ENCODE data around the gene GPC6. TPM values are rescaled to one million over a fixed set of nuclear protein-coding genes. Genes with fewer than 3 reads are reported as not detected.

The GPC6 gene
- total and polyA plus RNA-seq, 2 donors (not counting 3 experiments of a cell fraction or from before 2014, with no cell fraction given) = 0.01 TPM; not detected in 1

DNA sequence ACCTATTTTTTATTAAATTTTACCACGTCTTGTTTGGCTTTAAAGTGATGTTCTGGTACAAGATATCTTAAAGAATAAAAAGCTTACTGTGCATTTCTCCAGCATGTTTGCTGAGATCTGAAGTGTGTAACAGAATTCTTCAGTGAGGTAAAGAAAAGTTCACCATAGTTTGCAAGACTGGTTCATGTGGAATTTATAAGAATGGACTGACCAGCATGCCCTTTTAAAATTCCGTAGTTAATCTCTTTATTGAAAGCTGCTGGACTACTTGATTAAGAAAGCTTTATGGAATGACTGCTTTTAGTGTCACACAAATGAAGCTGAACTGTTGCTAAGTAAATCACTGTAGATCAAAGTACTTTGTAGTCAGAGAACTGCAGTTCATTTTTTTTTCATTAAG, 119.2 kb downstream of the GPC6 start:
- TF ChIP-seq POLR2AphosphoS5 (IDR thresholded peaks at IDR 0.05; ENCODE audit: insufficient read depth, low read depth, low read length) (no peak), GATA2 (IDR thresholded peaks at IDR 0.05; ENCODE audit: insufficient read depth, insufficient read length, low read depth, low read length) (no peak), MYC (IDR thresholded peaks at IDR 0.05; ENCODE audit: low read depth, low read length) (no peak), FOS (IDR thresholded peaks at IDR 0.05; ENCODE audit: borderline replicate concordance, insufficient read depth, low read length) (no peak), POLR2A (IDR thresholded peaks at IDR 0.05; ENCODE audit: low read depth, low read length) (no peak), JUN (IDR thresholded peaks at IDR 0.05; ENCODE audit: borderline replicate concordance, insufficient read depth, insufficient read length, low read depth) (no peak), EZH2 (IDR thresholded peaks at IDR 0.05; ENCODE audit: borderline replicate concordance, low read depth, low read length, severe bottlenecking) (no peak)
- TF ChIP-seq, protein P1, sequence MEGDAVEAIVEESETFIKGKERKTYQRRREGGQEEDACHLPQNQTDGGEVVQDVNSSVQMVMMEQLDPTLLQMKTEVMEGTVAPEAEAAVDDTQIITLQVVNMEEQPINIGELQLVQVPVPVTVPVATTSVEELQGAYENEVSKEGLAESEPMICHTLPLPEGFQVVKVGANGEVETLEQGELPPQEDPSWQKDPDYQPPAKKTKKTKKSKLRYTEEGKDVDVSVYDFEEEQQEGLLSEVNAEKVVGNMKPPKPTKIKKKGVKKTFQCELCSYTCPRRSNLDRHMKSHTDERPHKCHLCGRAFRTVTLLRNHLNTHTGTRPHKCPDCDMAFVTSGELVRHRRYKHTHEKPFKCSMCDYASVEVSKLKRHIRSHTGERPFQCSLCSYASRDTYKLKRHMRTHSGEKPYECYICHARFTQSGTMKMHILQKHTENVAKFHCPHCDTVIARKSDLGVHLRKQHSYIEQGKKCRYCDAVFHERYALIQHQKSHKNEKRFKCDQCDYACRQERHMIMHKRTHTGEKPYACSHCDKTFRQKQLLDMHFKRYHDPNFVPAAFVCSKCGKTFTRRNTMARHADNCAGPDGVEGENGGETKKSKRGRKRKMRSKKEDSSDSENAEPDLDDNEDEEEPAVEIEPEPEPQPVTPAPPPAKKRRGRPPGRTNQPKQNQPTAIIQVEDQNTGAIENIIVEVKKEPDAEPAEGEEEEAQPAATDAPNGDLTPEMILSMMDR (IDR thresholded peaks at IDR 0.05; ENCODE audit: extremely low read depth in 1 of 2, insufficient read depth in 1 of 2, low read depth in 1 of 2, low read length in 2 of 2) = no peak
- TF ChIP-seq, protein P2, sequence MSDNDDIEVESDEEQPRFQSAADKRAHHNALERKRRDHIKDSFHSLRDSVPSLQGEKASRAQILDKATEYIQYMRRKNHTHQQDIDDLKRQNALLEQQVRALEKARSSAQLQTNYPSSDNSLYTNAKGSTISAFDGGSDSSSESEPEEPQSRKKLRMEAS (IDR thresholded peaks at IDR 0.05; ENCODE audit: insufficient read depth, insufficient read length) = no peak
- dilution Hi-C loops (cut with MboI; ENCODE audit: extremely low pct_ligation_motif_present, low sequenced_read_pairs) (no loop called here), intact Hi-C loops (cut with micrococcal nuclease) (no loop called here)
- no peaks in the 10 kb centered on the region for H3K4me1 ChIP-seq (ENCODE audit: control insufficient read depth, extremely low read depth, insufficient read depth, low read length)
- ChIA-PET CTCF (no interaction called here), POLR2A (no interaction called here)
- DNase-seq (ENCODE audit: low read depth, low spot score) (no peak), FAIRE-seq (no peak)
- no peaks in the 10 kb centered on the region for H3K27me3 ChIP-seq (ENCODE audit: control insufficient read depth in 2 of 2, insufficient read depth in 2 of 2, low read length in 2 of 2)
- H3K79me2 ChIP-seq (ENCODE audit: control insufficient read depth, insufficient read depth, low read length) = no peaks in the 10 kb centered on the region
- no peak overlapping the region for H3K27ac ChIP-seq (ENCODE audit: insufficient read depth, low read depth, low read length)
- no peak overlapping the region for H2AFZ ChIP-seq (ENCODE audit: low read depth, low read length)
- no TSS peak for BruUV-seq (replicated peaks)
- H3K9ac ChIP-seq (replicated peaks; ENCODE audit: extremely low read depth, insufficient read depth, low read length) = no peak overlapping the region
- no peak overlapping the region for H3K4me2 ChIP-seq (ENCODE audit: insufficient read depth, low read length)
- no peaks in the 10 kb centered on the region for H3K36me3 ChIP-seq (ENCODE audit: control insufficient read depth in 2 of 2, extremely low read depth in 1 of 2, insufficient read depth in 2 of 2, low read length in 2 of 2)
- no peak overlapping the region for H3K4me3 ChIP-seq (replicated peaks in 1 of 3; ENCODE audit: insufficient read depth in 1 of 3, low read depth in 1 of 3, low read length in 3 of 3)
- H3K9me1 ChIP-seq (replicated peaks; ENCODE audit: control insufficient read depth, extremely low read depth, insufficient read depth, low read length) = no peaks in the 10 kb centered on the region
- peaks cover 3% of the 10 kb centered on the region for H3K9me3 ChIP-seq (replicated peaks; ENCODE audit: control insufficient read depth, insufficient read depth, low read length)
- no peaks in the 10 kb centered on the region for H4K20me1 ChIP-seq (replicated peaks; ENCODE audit: control insufficient read depth, extremely low read depth, insufficient read depth, low read length)

Data from endothelial cell of umbilical vein (primary cell).